RWPE2 (cell line): ENCODE results near the gene RWDD1.

Experiments
- ATAC-seq: fragments of 200-7000 bp; cut with Tn5 transposase; 3 replicates; pipeline ENCODE4 v1.9.1; 2021; ENCODE audit warnings: low read depth
- DNase-seq: peaks from one replicate; pipeline ENCODE4 v3.0.0-alpha.2; 2020; ENCODE audit warnings: low spot score
- H3K27ac ChIP-seq: fragments of 450-650 bp; 2 replicates; pipeline ENCODE4 v1.5.1; 2017; ENCODE audit warnings: mild to moderate bottlenecking; ENCODE audit not compliant: poor library complexity, severe bottlenecking
- H3K27me3 ChIP-seq: fragments of 250-450 bp; sonication (Bioruptor Pico); 2 replicates; pipeline ENCODE4 v1.5.1; 2021; ENCODE audit warnings: mild to moderate bottlenecking, moderate library complexity; ENCODE audit not compliant: insufficient read depth, poor library complexity, severe bottlenecking
- H3K36me3 ChIP-seq: fragments of 250-450 bp; sonication (Bioruptor Pico); 2 replicates; pipeline ENCODE4 v1.5.1; 2020; ENCODE audit warnings: low read depth, mild to moderate bottlenecking, moderate library complexity
- H3K4me1 ChIP-seq: fragments of 250-450 bp; sonication (Bioruptor Pico); 2 replicates; pipeline ENCODE4 v1.5.1; 2021; ENCODE audit warnings: mild to moderate bottlenecking, moderate library complexity; ENCODE audit not compliant: insufficient read depth, poor library complexity, severe bottlenecking
- H3K4me3 ChIP-seq: fragments of 250-450 bp; sonication (Bioruptor Pico); 2 replicates; pipeline ENCODE4 v1.5.1; 2021; ENCODE audit warnings: mild to moderate bottlenecking, moderate library complexity; ENCODE audit not compliant: severe bottlenecking
- H3K9me3 ChIP-seq: fragments of 250-450 bp; sonication (Bioruptor Pico); 2 replicates; pipeline ENCODE4 v1.5.1; 2021; ENCODE audit warnings: mild to moderate bottlenecking, moderate library complexity; ENCODE audit not compliant: severe bottlenecking
- TF ChIP-seq, protein P1 (sequence below): fragments of 450-650 bp; IDR thresholded peaks from one replicate; pipeline ENCODE4 v1.5.1; 2017; ENCODE audit warnings: mild to moderate bottlenecking, moderate library complexity; ENCODE audit not compliant: poor library complexity, severe bottlenecking

RWDD1 gene

DNA sequence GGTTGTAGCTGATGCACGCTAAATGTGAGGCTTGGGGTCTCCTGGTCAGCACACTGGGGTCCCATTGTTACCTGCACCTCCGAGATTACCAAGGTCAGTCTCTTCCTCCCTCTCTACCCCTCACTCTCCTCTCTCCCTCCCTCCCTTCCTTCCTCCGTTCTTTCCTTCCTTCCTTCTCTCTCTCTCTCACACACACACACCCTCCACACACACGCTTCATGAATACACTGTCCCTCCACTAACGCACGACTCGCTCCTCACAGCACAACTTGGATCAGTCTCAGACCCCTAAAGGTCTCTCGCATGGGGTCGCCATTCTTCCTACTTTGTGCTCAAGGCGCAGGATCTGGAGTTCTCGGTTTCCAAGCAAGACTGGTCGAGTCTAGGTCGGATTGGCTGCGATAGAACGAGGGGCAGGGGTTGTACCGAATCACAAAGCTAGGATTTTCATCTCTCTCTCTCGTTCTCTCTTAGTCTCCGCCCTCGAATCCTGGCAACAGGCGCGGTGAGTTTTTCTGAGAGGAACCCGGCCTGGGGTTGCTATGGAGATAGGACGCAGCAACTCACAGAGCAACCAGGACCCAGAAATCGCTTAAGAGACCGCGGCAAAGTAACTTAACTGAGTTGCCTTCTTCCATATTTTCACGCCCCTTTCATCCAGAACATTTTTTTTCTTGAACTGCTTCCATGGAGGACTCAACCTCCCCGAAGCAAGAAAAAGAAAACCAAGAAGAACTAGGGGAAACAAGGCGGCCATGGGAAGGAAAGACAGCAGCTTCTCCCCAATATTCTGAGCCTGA is 44.8 kb downstream of the RWDD1 start, which contains the start of gene RSPH4A:
Gene RSPH4A (plus strand): TSS at position 543 of the 800 bp plus-strand sequence. CDS start 145 bp downstream, at position 688.
- TF ChIP-seq, protein P1, sequence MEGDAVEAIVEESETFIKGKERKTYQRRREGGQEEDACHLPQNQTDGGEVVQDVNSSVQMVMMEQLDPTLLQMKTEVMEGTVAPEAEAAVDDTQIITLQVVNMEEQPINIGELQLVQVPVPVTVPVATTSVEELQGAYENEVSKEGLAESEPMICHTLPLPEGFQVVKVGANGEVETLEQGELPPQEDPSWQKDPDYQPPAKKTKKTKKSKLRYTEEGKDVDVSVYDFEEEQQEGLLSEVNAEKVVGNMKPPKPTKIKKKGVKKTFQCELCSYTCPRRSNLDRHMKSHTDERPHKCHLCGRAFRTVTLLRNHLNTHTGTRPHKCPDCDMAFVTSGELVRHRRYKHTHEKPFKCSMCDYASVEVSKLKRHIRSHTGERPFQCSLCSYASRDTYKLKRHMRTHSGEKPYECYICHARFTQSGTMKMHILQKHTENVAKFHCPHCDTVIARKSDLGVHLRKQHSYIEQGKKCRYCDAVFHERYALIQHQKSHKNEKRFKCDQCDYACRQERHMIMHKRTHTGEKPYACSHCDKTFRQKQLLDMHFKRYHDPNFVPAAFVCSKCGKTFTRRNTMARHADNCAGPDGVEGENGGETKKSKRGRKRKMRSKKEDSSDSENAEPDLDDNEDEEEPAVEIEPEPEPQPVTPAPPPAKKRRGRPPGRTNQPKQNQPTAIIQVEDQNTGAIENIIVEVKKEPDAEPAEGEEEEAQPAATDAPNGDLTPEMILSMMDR: peak; percentile 32
- Histone ChIP-seq H3K27ac (no peak within 1 kb of the TSS), H3K4me3 (peak within 1 kb of the TSS; percentile 33), H3K27me3 (no peaks in the 10 kb centered on the region), H3K4me1 (peaks cover 4% of the 10 kb centered on the region), H3K36me3 (no peaks in the 10 kb centered on the region), H3K9me3 (no peaks in the 10 kb centered on the region)
- ATAC-seq (peak; percentile 99), DNase-seq (peak; percentile 90)

DNA sequence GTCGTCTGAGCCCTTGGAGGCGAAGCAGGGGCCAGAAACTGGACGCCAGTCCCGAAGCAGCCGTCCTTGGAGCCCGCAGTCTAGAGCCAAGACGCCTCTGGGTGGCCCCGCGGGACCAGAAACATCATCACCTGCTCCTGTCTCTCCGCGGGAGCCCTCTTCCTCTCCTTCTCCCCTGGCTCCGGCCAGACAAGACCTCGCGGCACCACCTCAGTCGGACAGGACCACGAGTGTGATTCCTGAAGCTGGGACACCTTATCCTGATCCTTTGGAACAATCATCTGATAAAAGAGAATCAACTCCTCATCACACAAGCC is 45.4 kb downstream of the RWDD1 start:
- TF ChIP-seq, protein P1: no peak
- no peak overlapping the region for H3K27ac ChIP-seq
- H3K36me3 ChIP-seq: no peaks in the 10 kb centered on the region
- DNase-seq (peak; percentile 57), ATAC-seq (peak; percentile 39)
- H3K9me3 ChIP-seq: no peaks in the 10 kb centered on the region
- H3K4me1 ChIP-seq: peaks cover 4% of the 10 kb centered on the region
- H3K27me3 ChIP-seq: no peaks in the 10 kb centered on the region
- peak overlapping the region; percentile 33 for H3K4me3 ChIP-seq

DNA sequence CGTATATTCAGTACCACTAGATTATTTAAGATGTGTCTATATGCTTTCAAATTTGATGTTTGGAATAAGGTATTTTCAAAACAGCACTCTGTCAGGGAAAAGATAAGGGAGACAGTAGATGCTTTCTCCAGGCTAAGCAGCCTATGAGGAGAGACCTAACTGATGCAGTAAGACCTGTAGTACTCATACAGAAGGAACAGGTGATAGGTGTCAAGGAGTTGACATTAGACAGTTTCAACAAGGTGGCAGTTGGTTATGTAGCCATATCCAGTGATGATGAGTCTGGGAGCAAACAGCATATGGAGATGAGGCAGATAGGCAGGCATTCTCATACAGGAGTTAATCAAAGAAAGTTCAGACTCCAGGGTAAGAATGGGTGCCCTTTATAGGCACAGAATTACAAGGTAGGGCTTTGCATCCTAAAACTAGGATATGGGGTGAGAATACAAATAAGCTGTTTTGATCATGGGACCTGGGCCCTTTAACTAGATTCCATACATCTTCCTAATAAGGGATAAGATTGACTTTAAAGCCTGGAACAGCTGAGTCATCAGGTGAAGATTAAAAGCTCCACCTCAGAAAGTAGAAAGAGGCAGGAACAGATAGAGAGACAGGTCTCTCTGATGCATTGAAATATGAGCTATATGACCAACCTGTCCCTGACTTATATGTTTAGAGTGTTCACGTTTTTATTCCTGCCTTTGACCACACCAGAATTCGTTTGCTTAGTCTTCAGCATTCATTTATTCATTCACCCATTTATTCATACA is 52.9 kb downstream of the RWDD1 start:
- no peak for DNase-seq
- Histone ChIP-seq H3K27ac (no peak overlapping the region), H3K9me3 (no peaks in the 10 kb centered on the region), H3K36me3 (no peaks in the 10 kb centered on the region), H3K4me1 (no peaks in the 10 kb centered on the region), H3K4me3 (no peak overlapping the region), H3K27me3 (no peaks in the 10 kb centered on the region)
- ATAC-seq: peak; percentile 92
- TF ChIP-seq, protein P1: no peak

DNA sequence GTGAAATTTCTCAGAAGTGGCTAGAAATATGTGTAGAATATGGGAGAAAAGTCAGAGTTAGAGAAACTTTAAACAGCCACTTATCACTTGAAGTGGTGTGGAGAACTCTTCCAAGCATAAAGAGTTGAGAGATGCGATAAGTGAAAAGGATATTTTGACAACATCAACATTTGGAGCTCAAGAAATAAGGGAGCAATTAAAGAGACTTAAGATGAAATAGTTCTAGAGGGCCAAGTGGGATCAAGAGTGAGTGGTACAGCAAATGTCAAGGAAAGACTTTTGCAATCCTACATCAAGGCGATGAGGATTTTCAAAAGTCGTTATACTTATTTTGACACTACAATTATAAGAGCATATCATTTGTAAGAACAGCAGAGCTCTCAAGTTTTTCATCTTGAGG is 54.6 kb downstream of the RWDD1 start:
- Histone ChIP-seq H3K36me3 (no peaks in the 10 kb centered on the region), H3K4me3 (no peak overlapping the region), H3K4me1 (no peaks in the 10 kb centered on the region), H3K9me3 (no peaks in the 10 kb centered on the region), H3K27me3 (no peaks in the 10 kb centered on the region), H3K27ac (no peak overlapping the region)
- ATAC-seq (no peak), DNase-seq (no peak)
- TF ChIP-seq, protein P1: no peak
